GM18520 (cell line): ENCODE results near the gene NIT1.

Source experiments
- ATAC-seq: cut with Tn5 transposase; IDR thresholded peaks from one replicate; pipeline ENCODE4 v1.9.1; 2021; ENCODE audit not compliant: unreplicated experiment

NIT1 gene

DNA sequence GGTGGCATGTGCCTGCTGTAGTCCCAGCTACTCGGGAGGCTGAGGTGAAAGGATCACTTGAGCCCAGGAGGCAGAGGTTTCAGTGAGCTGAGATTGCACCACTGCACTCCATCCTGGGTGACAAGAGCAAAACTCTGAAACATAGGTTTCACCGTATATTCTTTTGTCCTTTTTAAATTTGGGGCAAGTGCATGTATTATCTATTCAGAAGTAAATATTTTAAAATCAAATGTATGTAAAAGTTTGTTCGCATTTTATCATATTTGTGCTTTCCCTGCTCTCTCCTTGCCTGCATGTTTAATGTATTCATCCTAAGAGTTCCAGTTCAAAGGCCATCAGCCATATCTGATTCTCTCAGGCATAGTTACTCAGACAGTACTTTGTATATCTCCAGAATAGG is 27.9 kb downstream of the NIT1 start:
- no peak for ATAC-seq

DNA sequence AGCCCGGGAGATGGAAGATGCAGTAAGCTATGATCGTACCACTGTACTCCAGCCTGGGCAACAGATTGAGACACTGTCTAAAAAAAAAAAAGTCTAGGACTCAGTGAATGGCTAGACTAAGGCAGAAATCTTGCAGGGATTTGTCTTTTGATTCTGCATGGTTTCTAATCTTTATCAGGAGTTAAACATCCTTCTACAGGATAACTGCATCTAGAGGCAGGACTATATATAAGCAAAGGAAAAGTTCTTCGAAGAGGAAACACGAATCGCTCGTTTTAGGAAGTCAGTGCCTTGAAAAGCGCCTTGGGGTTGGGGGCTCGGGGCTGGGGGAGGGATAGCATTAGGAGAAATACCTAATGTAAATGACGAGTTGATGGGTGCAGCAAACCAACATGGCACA is 35.3 kb downstream of the NIT1 start:
- no peak for ATAC-seq

DNA sequence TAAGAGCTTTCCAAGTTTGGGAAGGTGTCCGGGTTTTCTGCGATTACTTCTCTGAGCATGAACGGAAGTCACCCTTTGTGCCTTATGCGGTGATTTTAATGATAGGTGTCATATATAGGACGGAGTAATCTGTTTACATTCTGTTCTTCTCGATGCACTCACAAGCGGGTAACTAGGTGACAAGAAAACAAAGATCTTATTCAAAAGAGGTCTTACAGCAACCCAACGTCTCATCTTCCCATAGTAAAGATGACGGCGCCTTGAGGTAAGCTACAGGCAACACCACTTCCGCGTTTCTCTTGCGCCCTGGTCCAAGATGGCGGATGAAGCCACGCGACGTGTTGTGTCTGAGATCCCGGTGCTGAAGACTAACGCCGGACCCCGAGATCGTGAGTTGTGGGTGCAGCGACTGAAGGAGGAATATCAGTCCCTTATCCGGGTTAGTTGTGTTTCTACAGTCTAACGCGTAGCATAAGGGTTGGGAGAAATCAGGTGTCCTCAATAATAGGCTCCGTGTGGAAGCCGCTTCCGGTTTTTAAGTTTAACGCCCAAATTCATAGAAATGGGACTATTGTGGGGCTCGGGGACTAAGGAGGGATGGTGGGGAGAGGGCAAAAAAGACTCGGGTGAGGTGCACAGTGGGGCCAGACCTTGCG is 35.9 kb downstream of the NIT1 start, which contains the start of gene UFC1:
UFC1 (plus strand) TSS at position 297 of the 656 bp plus-strand sequence; CDS start at position 317, 20 bp downstream.
- ATAC-seq, result peak; percentile 79

DNA sequence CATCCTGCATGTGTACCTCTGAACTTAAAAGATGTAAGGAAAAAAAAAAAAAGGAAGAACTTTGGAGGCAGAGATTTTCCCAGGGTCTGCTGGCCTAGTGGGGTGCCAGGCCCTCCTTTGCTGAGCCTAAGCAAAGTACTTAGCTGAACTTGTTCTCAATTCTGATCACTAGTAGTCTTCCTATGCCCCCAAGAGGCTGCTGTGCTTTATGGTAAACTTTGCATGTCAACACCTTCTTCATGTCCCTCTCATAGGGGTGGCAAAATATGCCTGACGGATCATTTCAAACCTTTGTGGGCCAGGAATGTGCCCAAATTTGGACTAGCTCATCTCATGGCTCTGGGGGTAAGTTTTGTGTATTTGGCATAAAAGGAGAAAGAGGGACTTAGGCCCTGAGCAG is 40.0 kb downstream of the NIT1 start:
- ATAC-seq, result no peak

DNA sequence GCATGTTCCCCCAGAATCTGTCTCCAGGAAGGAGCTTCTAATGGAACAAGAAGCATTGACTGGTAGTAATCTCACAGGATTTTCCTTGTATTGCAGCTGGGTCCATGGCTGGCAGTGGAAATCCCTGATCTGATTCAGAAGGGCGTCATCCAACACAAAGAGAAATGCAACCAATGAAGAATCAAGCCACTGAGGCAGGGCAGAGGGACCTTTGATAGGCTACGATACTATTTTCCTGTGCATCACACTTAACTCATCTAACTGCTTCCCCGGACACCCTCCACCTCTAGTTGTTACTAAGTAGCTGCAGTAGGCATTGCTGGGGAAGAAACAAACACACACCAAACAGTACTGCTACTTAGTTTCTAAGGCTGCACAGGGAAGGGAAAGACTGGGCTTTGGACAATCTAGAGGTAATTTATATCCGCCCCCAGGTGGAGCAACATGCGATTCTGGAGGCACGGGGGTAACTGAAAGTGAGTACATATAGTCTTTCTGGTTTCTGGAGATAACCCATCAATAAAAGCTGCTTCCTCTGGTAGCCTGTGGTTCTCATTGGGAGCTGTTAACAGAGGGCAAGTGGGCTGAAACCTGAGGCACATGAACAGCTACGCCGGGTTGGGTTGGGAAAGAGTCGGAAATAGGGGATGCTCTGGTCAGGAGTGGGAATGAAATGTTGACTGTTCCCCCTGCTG is 40.6 kb downstream of the NIT1 start:
- no peak for ATAC-seq

DNA sequence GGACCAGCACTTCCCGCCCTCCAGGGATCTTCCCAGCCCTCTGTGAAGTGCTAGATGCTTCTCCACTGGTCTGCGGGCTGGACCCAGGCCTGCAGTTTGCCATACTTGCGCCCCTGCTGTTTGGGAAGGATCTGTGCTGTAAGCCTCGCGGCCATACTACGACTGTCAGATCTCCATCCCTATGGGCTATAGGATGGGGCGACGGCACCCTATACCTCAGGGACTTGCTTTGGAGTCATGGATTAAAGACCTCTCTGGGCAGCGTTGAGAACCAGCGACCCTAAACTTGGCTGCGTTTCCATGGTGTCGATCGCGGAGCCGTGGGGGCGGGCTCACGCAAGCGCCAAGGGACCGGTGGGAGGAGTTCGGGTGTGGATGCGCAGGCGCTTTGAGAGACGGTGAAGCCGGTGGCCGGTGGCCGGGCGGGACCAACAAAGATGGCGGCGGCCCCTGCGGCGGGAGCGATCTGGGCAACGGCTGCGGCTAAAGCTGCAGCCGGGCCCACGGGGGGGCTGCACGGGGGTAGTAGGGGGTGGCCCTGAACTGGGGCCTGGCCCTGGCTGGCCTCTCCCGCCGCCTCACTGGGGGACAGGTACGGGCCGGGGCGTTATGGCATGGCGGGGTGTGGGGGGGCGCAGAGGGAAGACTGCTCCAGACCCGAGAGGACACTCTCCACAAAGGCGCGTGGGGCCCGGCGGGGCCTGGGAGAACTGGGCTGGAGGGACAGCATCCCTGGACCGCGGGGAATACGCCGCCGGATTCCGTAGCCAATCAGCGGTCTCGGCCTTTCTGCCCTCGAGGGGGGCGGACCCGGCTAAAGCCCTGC is 41.4 kb downstream of the NIT1 start, which contains the start of gene USP21:
USP21 (plus strand) TSS at position 414 of the 826 bp plus-strand sequence. CDS start 1,141 bp downstream, outside the sequence.
- peak; percentile 65 for ATAC-seq

DNA sequence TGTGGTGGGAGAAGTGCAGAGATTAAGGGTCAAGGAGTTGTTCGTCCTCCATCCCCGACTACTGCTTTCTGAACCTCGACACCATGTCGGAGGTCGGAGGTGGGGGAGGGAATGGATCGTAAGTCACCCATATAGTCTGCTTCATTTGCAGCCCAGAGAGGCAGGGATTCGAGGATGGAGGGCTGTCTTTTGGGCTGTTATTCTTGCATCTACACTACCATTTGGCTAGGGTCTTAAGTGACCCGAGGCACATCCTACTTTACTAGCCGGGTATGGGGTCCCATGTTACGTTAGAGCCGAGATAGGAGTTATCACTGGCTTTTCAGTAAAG is 42.0 kb downstream of the NIT1 start:
- no peak for ATAC-seq

DNA sequence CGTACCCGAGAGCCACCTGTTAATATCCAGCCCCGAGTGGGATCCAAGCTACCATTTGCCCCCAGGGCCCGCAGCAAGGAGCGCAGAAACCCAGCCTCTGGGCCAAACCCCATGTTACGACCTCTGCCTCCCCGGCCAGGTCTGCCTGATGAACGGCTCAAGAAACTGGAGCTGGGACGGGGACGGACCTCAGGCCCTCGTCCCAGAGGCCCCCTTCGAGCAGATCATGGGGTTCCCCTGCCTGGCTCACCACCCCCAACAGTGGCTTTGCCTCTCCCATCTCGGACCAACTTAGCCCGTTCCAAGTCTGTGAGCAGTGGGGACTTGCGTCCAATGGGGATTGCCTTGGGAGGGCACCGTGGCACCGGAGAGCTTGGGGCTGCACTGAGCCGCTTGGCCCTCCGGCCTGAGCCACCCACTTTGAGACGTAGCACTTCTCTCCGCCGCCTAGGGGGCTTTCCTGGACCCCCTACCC is 42.8 kb downstream of the NIT1 start:
- ATAC-seq, result no peak

DNA sequence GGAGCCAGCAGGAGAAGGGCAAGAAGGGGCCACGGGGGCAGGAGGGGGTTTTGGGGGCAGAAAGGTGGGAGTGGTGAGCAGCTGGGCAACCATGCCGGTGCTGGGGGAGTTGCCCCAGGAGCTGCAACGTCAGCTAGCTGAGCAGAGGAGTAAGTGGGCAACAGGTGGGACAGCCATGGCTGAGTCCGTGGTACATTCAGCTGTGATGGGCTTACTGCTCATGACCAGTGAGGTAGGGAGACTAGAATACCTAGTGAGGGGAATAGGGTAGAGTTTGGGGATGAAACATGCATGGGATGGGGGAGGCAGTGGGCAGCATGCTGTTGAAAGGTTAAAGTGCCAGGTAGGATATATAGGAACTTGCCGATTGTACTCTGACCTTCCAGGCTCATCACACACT is 43.7 kb downstream of the NIT1 start:
- ATAC-seq, result no peak

DNA sequence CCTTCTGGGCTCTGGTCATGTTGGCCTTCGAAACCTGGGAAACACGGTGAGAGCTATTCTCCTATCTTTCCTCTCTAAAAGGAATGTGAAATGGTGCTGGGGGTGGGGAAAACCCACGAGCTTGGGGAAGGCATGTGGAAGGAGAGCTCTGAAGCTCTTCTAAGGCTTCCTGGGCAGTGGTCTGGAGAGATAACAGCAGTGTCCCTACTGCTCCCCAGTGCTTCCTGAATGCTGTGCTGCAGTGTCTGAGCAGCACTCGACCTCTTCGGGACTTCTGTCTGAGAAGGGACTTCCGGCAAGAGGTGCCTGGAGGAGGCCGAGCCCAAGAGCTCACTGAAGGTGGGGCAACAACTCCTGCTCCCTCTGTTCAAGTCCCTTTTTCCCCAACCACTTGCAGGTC is 44.1 kb downstream of the NIT1 start:
- ATAC-seq, result no peak

DNA sequence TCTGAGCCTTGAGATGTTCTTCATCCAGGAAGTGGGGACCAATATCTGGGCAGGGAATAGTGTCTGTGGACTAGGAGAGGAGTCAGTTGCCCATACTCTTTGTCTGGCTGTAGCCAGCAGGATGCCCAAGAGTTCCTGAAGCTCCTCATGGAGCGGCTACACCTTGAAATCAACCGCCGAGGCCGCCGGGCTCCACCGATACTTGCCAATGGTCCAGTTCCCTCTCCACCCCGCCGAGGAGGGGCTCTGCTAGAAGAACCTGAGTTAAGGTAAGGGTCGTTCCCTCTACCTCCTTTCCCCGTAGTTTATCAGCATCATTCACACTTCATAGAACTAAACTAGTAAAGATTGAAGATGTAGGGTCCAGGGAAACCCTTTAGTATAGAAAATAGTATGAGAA is 44.9 kb downstream of the NIT1 start:
- no peak for ATAC-seq

DNA sequence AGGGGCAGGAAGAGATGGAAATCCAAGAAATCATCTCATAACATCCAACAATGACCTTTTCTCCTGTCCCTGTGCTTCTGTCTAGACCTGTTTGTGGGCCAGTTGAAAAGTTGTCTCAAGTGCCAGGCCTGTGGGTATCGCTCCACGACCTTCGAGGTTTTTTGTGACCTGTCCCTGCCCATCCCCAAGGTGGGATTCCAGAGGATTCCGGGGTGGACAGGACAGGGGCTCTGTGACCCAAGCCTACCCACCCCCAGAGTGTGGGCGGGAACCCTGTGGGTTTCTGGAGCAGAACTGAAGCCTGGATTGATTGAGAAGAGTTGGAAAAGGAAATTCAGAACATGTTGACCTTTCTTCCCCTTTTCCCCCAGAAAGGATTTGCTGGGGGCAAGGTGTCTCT is 45.9 kb downstream of the NIT1 start:
- ATAC-seq, result no peak

DNA sequence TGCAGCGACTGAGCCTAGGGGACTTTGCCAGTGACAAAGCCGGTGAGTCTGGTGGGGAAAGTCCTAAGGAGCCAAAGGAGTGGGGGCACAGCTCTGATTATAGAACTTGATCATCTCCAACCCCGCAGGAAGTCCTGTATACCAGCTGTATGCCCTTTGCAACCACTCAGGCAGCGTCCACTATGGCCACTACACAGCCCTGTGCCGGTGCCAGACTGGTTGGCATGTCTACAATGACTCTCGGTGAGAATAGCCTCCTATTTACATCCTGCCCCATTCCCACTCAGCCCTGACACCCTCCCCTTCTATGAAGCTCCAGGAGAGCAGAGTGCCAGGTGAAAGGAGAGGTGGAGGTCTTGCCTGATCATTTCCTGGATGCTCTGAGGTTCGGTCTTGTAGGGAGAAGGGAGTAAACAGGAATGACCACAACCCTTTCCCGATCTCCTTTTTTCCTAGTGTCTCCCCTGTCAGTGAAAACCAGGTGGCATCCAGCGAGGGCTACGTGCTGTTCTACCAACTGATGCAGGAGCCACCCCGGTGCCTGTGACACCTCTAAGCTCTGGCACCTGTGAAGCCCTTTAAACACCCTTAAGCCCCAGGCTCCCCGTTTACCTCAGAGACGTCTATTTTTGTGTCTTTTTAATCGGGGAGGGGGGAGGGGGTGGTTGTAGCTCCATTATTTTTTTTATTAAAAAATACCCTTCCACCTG is 47.2 kb downstream of the NIT1 start:
- no peak for ATAC-seq

DNA sequence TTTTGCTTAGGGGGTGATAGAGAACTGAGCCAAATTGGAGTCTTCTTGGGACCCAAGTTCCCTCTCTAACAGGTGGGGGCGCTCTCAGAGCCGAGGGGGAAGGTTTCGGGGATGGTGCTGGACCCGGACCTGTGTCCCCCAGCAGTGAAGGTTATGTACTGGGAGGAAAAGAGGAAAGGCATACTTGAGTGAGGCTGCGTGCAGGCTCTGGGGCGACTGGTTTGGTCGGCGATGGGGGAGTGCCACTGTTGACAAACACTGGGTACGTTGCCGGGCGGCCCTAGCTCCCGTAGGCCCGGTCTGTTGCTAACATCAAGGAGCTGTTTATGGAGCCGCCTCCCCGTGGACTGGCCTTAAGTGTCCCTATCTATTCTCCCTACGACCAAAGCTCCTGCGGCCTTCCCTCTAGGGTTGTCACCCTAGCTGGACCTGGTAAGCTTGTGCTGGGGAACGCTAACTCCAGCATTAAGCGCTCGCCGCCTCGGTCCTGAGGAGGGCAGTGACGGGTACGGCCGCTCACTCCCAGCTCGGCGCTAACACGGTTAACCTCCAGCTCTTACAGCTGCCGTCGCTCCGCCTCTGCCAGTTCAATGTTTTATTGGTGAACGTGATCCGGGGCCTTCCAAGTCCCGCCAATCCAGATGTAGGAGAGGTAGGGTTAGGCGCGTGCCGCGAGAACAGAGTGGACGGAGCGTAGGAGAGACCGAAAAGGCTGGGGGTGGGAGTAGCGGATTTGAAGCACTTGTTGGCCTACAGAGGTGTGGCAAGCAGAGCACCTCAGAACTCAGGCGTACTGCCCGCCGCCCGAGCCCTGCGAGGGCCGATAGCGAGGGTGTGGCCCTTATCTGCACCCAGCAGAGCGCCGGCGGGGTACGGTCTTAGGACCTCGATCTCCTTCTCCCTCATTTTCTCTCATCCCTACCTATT is 48.1 kb downstream of the NIT1 start, which contains the start of gene PPOX:
PPOX (plus strand) TSS at position 685 of the 927 bp plus-strand sequence. CDS start 422 bp downstream, outside the sequence.
- ATAC-seq, result peak; percentile 90

DNA sequence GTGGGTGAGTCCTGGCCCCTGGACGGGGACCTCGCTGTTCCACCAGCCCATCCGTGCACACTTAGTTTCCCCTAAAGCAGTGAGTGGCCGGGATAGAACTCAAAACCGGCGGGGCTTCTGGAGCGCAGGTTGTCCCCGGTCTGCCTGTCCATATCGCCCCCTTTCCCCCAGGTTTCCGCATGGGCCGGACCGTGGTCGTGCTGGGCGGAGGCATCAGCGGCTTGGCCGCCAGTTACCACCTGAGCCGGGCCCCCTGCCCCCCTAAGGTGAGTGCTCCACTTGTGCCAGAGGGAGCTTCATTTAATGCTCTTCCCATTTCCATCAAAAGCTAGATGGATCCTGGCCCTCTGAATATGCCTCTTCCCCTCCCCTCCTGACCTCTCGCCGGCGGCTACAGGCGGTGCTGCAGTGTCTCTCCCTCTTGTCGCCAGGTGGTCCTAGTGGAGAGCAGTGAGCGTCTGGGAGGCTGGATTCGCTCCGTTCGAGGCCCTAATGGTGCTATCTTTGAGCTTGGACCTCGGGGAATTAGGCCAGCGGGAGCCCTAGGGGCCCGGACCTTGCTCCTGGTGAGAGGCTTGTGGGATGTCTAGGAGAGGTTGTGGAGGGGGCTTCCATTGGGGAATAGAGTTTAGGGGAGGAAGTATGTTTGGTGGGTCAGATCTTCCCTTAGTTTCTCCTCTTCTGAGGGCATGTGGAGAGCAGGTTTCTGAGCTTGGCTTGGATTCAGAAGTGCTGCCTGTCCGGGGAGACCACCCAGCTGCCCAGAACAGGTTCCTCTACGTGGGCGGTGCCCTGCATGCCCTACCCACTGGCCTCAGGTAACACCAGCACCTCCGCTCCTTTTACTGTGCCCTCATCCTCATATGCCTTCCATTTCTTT is 49.0 kb downstream of the NIT1 start:
- no peak for ATAC-seq

DNA sequence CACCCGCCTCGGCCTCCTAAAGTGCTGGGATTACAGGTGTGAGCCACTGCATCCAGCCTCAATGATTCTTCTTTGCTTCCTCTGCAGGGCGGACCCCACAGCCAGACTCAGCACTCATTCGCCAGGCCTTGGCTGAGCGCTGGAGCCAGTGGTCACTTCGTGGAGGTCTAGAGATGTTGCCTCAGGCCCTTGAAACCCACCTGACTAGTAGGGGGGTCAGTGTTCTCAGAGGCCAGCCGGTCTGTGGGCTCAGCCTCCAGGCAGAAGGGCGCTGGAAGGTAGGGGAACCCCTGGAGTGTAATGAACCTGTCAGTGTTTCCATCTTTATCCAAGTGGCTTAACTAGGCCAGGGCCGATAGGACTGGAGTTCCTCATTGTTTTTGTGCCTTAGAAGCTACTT is 51.0 kb downstream of the NIT1 start:
- no peak for ATAC-seq
